Neutrophil (primary cell): ENCODE data around the gene UPF1.
"Not testable (repeated sequence)": the region's sequence is repeated elsewhere in the genome, so short reads cannot be mapped to it uniquely, and the experiment has no call there.

Source experiments
- H3K27ac ChIP-seq: fragments of 200-600 bp; sonication (generic); 2 replicates; pipeline ENCODE4 v1.5.1; 2016; ENCODE audit warnings: mild to moderate bottlenecking, moderate library complexity
- H3K27me3 ChIP-seq: fragments of 200-600 bp; sonication (generic); 2 replicates; pipeline ENCODE4 v1.6.0; 2016; ENCODE audit warnings: mild to moderate bottlenecking
- H3K36me3 ChIP-seq: fragments of 200-600 bp; sonication (generic); 2 replicates; pipeline ENCODE4 v1.5.1; 2017
- H3K4me1 ChIP-seq, 2 experiments: fragments of 200-600 bp in 1 of 2; sonication (generic) in 1 of 2; 1 replicate in 1 of 2; 2 replicates in 1 of 2; pipeline versions ENCODE4 v1.5.1 to v1.6.1; 2013 to 2016; ENCODE audit warnings: low read depth in 1 of 2, low read length in 1 of 2, mild to moderate bottlenecking in 1 of 2, moderate library complexity in 1 of 2; ENCODE audit not compliant: control insufficient read depth in 1 of 2, insufficient read depth in 1 of 2
- H3K4me3 ChIP-seq, 2 experiments: fragments of 200-600 bp in 1 of 2; sonication (generic) in 1 of 2; 1 replicate in 1 of 2; 2 replicates in 1 of 2; pipeline ENCODE4 v1.5.1; 2013 to 2016; ENCODE audit warnings: low read depth in 1 of 2, low read length in 1 of 2, mild to moderate bottlenecking in 1 of 2, moderate library complexity in 1 of 2
- H3K9me3 ChIP-seq: fragments of 200-600 bp; sonication (generic); 2 replicates; pipeline ENCODE4 v1.5.1; 2016
- CTCF ChIP-seq: fragments of 200-600 bp; sonication (generic); IDR thresholded peaks from 2 replicates; pipeline ENCODE4 v1.5.1; 2016; ENCODE audit warnings: antibody characterized with exemption

The UPF1 gene

GRCh38 chr19:18804643-18805042 lies 27.1 kb upstream of the UPF1 start:
- H3K4me3 ChIP-seq = no peak overlapping the region
- no peak for TF ChIP-seq CTCF
- H3K27ac ChIP-seq = no peak overlapping the region
- no peaks in the 10 kb centered on the region for H3K36me3 ChIP-seq
- H3K4me1 ChIP-seq = no peaks in the 10 kb centered on the region
- peaks cover 71% of the 10 kb centered on the region for H3K27me3 ChIP-seq
- no peaks in the 10 kb centered on the region for H3K9me3 ChIP-seq

- no peak for TF ChIP-seq CTCF
- Histone ChIP-seq H3K4me1 (no peaks in the 10 kb centered on the region), H3K27ac (no peak overlapping the region), H3K27me3 (peaks cover 75% of the 10 kb centered on the region), H3K36me3 (no peaks in the 10 kb centered on the region), H3K9me3 (no peaks in the 10 kb centered on the region), H3K4me3 (no peak overlapping the region)
Observed at GRCh38 chr19:18807861-18808331, 23.9 kb upstream of the UPF1 start.

GRCh38 chr19:18809149-18809868 lies 22.4 kb upstream of the UPF1 start:
- TF ChIP-seq CTCF = no peak
- Histone ChIP-seq H3K4me3 (peak overlapping the region in 1 of 2 experiments; percentile 13), H3K36me3 (no peaks in the 10 kb centered on the region), H3K4me1 (no peaks in the 10 kb centered on the region), H3K9me3 (no peaks in the 10 kb centered on the region), H3K27ac (no peak overlapping the region), H3K27me3 (peaks cover 77% of the 10 kb centered on the region)

- H3K4me1 ChIP-seq, H3K27ac ChIP-seq, H3K9me3 ChIP-seq, H3K36me3 ChIP-seq, H3K4me3 ChIP-seq: not testable (repeated sequence)
- H3K27me3 ChIP-seq = peaks cover 75% of the 10 kb centered on the region
Observed at GRCh38 chr19:18811638-18812037, 20.1 kb upstream of the UPF1 start.

GRCh38 chr19:18814063-18814462 lies 17.7 kb upstream of the UPF1 start:
- Histone ChIP-seq H3K27me3 (peaks cover 56% of the 10 kb centered on the region), H3K27ac (no peak overlapping the region), H3K4me3 (no peak overlapping the region), H3K9me3 (no peaks in the 10 kb centered on the region), H3K4me1 (no peaks in the 10 kb centered on the region), H3K36me3 (no peaks in the 10 kb centered on the region)
- TF ChIP-seq CTCF = no peak

GRCh38 chr19:18815673-18816072 lies 16.1 kb upstream of the UPF1 start:
- TF ChIP-seq CTCF = no peak
- Histone ChIP-seq H3K36me3 (no peaks in the 10 kb centered on the region), H3K9me3 (no peaks in the 10 kb centered on the region), H3K27ac (no peak overlapping the region), H3K4me1 (no peaks in the 10 kb centered on the region), H3K27me3 (peaks cover 49% of the 10 kb centered on the region), H3K4me3 (no peak overlapping the region)

GRCh38 chr19:18816645-18817044 lies 15.1 kb upstream of the UPF1 start:
- not testable (repeated sequence) for H3K27ac ChIP-seq, H3K36me3 ChIP-seq, H3K9me3 ChIP-seq, H3K4me1 ChIP-seq, H3K4me3 ChIP-seq
- peaks cover 49% of the 10 kb centered on the region for H3K27me3 ChIP-seq
